Breast epithelium (tissue), 4 donors: ENCODE data around the gene GPLD1. TPM values are rescaled to one million over a fixed set of nuclear protein-coding genes. Genes with fewer than 3 reads are reported as not detected.

Source experiments
- DNase-seq, 2 donors: peaks; one replicate each; pipeline ENCODE4 v3.0.0-alpha.2; 2019; ENCODE audit warnings: low spot score in 2 of 2
- H3K27ac ChIP-seq, 2 donors: fragments of 200-600 bp; sonication (generic) in 1 of 2; one replicate each; pipeline ENCODE4 v1.5.1; 2016 to 2019; ENCODE audit warnings: mild to moderate bottlenecking in 1 of 2
- H3K27me3 ChIP-seq, 2 donors: fragments of 200-600 bp; sonication (generic) in 1 of 2; one replicate each; pipeline versions ENCODE4 v1.5.1 to v1.6.0; 2017 to 2019; ENCODE audit warnings: control low read depth in 1 of 2, mild to moderate bottlenecking in 1 of 2
- H3K36me3 ChIP-seq: fragments of 200-600 bp; one replicate; pipeline ENCODE4 v1.5.1; 2019
- H3K4me1 ChIP-seq, 2 donors: fragments of 200-600 bp; sonication (generic); one replicate each; pipeline ENCODE4 v1.5.1; 2016 to 2019; ENCODE audit warnings: control low read depth in 1 of 2
- H3K4me3 ChIP-seq, 3 donors: fragments of 200-600 bp; sonication (generic); 1 replicate in 2 of 3; 2 replicates in 1 of 3; pipeline ENCODE4 v1.5.1; 2016 to 2019; ENCODE audit warnings: mild to moderate bottlenecking in 3 of 3, moderate library complexity in 2 of 3
- H3K9me3 ChIP-seq, 2 donors: fragments of 200-600 bp; sonication (generic) in 1 of 2; one replicate each; pipeline ENCODE4 v1.5.1; 2016 to 2019; ENCODE audit warnings: control low read depth in 1 of 2
- CTCF ChIP-seq, 3 donors: fragments of 450-650 bp; IDR thresholded peaks; one replicate each; pipeline ENCODE4 v1.5.1; 2016 to 2017; ENCODE audit warnings: antibody characterized with exemption in 3 of 3, mild to moderate bottlenecking in 3 of 3, moderate library complexity in 3 of 3
- POLR2A ChIP-seq: fragments of 450-650 bp; IDR thresholded peaks from one replicate; pipeline ENCODE4 v1.6.1; 2016; ENCODE audit warnings: antibody characterized with exemption, mild to moderate bottlenecking, moderate library complexity
- POLR2AphosphoS5 ChIP-seq, 3 donors: sonication (generic); formaldehyde crosslinking; IDR thresholded peaks; one replicate each; pipeline ENCODE4 v1.6.1; 2017; ENCODE audit warnings: antibody characterized with exemption in 3 of 3
- intact Hi-C: fragments of 100-400 bp; cut with DNase I; formaldehyde crosslinking; loops from one replicate; pipeline ENCODE4 v1.15.1; 2023; ENCODE audit warnings: low total_unique reads
- total RNA-seq, 3 donors: library from RNA; depleted of rRNA; stranded (reverse); fragments of >200 nt; gene quantifications; one replicate each; pipeline ENCODE4 v1.1.0, GENCODE V29; 2016

Gene GPLD1
- total RNA-seq = 1 to 10 TPM; 1.3 to 7.7 (median 2.5) TPM

GRCh38 chr6:24489470-24489869 is at the start of gene GPLD1:
Gene GPLD1 (minus strand): TSS chr6:24489578. CDS start chr6:24489511, 67 bp downstream.
- Histone ChIP-seq H3K27me3 (no peaks in the 10 kb centered on the region), H3K4me3 (no peak within 1 kb of the TSS), H3K4me1 (no peaks in the 10 kb centered on the region), H3K9me3 (no peaks in the 10 kb centered on the region), H3K36me3 (no peaks in the 10 kb centered on the region), H3K27ac (no peak within 1 kb of the TSS)
- intact Hi-C loops = no loop called here
- TF ChIP-seq POLR2A (no peak), CTCF (IDR thresholded peaks at IDR 0.05) (no peak), POLR2AphosphoS5 (IDR thresholded peaks at IDR 0.05) (no peak)
- DNase-seq = no peak

GRCh38 chr6:24537771-24538385 is 48.5 kb upstream of the GPLD1 start:
- Histone ChIP-seq H3K4me1 (no peaks in the 10 kb centered on the region), H3K4me3 (no peak overlapping the region), H3K27ac (no peak overlapping the region), H3K27me3 (no peaks in the 10 kb centered on the region), H3K9me3 (no peaks in the 10 kb centered on the region), H3K36me3 (no peaks in the 10 kb centered on the region)
- no peak for DNase-seq
- no peak for TF ChIP-seq CTCF (IDR thresholded peaks at IDR 0.05)
- no peak for TF ChIP-seq POLR2A
- TF ChIP-seq POLR2AphosphoS5 (IDR thresholded peaks at IDR 0.05) = no peak
- intact Hi-C loops = no loop called here

- DNase-seq = no peak
- no peak overlapping the region for H3K4me3 ChIP-seq
- intact Hi-C loops = no loop called here
- H3K27me3 ChIP-seq = no peaks in the 10 kb centered on the region
- H3K36me3 ChIP-seq = no peaks in the 10 kb centered on the region
- no peak overlapping the region for H3K27ac ChIP-seq
- H3K4me1 ChIP-seq = no peaks in the 10 kb centered on the region
- TF ChIP-seq POLR2A (no peak), CTCF (IDR thresholded peaks at IDR 0.05) (no peak), POLR2AphosphoS5 (IDR thresholded peaks at IDR 0.05) (no peak)
- no peaks in the 10 kb centered on the region for H3K9me3 ChIP-seq
Observed at GRCh38 chr6:24537082-24537699, 47.8 kb upstream of the GPLD1 start.

GRCh38 chr6:24536466-24536865 is 47.1 kb upstream of the GPLD1 start:
- no peaks in the 10 kb centered on the region for H3K4me1 ChIP-seq
- no peak for DNase-seq
- H3K27me3 ChIP-seq = no peaks in the 10 kb centered on the region
- intact Hi-C loops = no loop called here
- H3K36me3 ChIP-seq = no peaks in the 10 kb centered on the region
- no peak overlapping the region for H3K27ac ChIP-seq
- H3K9me3 ChIP-seq = no peaks in the 10 kb centered on the region
- TF ChIP-seq POLR2A = no peak
- no peak for TF ChIP-seq CTCF (IDR thresholded peaks at IDR 0.05)
- TF ChIP-seq POLR2AphosphoS5 (IDR thresholded peaks at IDR 0.05) = no peak
- no peak overlapping the region for H3K4me3 ChIP-seq

GRCh38 chr6:24535210-24535609 is 45.8 kb upstream of the GPLD1 start:
- no peaks in the 10 kb centered on the region for H3K36me3 ChIP-seq
- no peaks in the 10 kb centered on the region for H3K27me3 ChIP-seq
- intact Hi-C loops = no loop called here
- H3K27ac ChIP-seq = no peak overlapping the region
- H3K4me1 ChIP-seq = no peaks in the 10 kb centered on the region
- DNase-seq = no peak
- no peak for TF ChIP-seq CTCF (IDR thresholded peaks at IDR 0.05)
- TF ChIP-seq POLR2A = no peak
- TF ChIP-seq POLR2AphosphoS5 (IDR thresholded peaks at IDR 0.05) = no peak
- H3K9me3 ChIP-seq = no peaks in the 10 kb centered on the region
- no peak overlapping the region for H3K4me3 ChIP-seq
